Amygdala (tissue), 56 donors: Measurements from ENCODE around the gene CPT1C.
A peak's percentile ranks its signal among the peaks of the same experiment; 100 is the strongest.

Experiments used
- DNase-seq, 56 donors: peaks; one replicate each; lab custom pipeline; 2025; lab: John Stamatoyannopoulos, UW

The CPT1C gene

DNA sequence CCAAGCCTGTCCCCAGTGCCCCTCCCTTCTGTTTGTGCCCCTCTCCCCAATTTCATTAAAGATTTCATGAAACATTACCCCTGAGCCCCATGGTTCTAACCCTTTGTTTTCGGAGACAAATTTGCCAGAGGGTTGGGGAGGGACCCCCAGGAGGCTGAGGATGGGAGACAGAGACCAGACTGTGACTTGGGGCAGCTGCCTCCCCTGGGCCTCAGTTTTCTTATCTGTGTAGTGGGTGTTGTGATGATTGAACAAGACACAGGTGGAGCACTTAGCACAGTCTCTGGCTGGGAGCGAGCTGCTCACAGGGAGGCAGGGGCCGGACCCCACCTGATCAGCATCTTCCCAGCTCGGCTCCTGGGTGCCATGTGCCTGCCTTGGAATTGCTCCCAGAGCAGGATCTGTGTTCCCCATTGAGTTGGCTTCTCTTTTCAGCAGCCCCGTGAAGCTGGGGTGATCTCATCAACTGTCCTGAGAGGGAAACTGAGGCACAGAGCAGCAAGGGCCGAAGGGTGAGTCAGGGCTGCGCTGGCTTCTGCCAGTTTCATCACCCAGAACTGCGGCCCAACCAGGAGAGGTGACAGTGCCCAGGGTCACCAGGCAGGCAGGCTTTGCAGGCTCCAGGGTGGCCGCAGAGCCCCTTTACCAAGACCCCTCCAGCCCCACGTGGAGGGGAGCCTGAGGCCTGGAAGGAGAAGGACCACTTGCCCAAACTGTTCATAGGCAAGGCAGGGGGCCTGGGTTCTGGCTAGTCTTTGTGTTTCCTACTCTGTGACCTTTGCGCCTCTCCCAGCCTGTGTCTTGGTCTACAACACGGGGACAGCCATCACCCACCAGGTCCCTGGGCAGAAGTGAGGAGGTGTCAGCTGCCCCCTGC lies 32.1 kb upstream of the CPT1C start:
- no peak for DNase-seq

DNA sequence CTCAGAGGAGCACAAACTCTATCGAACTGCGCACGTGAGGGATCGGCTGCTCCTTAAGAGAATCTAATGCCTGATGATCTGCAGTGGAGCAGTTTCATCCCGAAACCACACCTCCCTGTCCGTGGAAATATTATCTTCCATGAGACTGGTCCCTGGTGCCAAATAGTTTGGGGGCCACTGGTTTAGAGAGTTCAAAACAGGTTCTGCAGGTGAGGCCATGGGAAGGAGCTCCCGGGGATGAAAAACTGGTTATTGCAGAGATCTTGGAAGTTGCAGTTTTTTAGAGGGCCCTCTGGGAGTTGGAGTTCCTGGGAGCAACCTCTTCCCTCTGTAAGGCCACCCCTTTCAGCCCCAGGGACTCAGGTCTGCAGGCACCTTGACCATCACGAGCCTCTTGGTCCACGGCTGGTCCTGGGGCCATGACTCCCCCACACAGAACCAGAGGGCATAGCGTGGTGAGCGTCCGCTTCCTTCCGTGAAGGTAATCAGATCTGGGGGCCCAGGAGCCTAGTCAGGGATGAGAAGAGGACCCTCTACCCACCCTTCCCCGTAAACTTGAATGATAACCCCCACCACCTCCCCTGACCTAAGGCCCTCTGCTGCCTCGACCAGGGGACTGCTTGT lies 30.5 kb upstream of the CPT1C start:
- DNase-seq: no peak

DNA sequence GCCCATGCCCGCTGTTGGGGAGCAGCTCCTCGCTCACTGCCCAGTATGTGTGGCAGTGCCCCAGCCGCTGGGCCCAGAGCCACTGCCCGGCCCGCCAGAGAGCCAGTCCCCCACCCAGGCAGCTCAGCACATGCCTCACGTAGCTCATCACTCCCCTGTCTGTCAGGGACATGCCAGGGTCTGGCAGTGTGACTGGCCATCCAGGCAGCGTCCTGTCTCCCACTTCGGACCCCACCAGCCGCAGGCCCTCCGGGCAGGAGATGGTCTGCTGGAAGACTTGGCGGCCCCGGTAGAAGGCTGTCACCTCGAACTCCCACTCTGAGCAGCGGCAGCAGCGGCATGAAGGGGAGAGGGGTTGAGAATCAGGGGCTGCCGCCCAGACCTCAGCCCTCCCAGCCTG lies 28.9 kb upstream of the CPT1C start:
- no peak for DNase-seq

DNA sequence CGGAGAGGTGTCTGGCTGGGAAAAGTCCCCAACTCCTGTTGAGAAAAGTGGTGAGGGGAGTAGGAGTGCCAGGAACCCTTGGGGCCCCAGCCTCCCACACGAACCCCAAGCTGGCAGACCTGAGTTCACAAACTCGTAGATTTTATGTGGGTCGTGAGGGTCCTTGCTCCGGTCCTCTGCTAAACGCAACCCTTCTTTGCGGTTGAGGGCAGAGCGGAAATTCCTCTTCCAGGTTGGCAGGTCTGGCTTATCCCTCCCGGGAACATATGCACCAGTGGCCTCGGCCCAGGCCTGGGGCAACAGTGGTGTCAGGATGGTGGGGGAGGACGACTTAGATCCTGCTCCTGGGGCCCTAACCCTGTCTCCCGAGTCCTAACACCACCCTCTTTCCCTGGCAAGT lies 27.7 kb upstream of the CPT1C start:
- DNase-seq: no peak

DNA sequence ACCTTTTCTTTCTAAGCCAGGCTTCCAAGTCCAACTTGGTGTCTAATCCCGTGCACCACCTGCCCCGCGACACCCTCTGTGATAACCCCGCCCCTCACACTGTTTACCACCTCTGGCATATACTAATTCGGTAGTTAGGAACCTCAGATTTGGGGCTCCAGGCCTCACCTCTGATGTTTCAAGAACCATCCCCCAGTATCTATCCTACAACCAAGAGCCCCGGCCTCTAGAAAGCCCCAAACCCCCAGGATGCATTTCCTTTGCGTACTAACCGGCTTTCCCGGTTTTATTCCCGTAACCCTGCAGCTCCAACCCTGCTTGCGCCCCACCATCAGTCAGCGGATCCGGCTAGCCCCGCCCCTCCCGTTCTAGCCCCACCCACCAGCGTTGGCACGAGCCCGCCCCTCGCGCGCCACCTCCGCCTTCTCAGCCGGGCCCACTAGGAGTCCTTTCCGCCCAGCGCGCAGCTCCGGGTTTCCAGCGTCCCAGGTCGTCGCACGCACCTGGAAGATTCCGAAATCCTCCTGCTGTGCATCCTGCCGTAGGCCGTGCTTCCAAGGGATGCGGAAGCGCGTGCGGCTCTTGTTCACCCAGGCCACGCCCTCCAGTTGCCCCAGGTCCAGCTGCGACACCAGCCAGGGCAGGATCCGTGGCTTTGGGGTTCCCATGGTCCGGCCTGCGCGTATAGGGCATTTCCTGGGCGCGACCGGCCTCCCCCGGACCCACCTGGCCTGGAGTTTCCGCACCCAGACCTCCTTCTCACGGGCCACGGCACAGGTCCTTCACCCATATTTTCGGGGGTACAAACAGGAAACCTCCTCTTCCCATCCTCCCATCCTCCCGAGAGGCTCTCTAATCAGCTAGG lies 26.5 kb upstream of the CPT1C start:
- peak; percentile 24 to 91 (median 74) for DNase-seq

DNA sequence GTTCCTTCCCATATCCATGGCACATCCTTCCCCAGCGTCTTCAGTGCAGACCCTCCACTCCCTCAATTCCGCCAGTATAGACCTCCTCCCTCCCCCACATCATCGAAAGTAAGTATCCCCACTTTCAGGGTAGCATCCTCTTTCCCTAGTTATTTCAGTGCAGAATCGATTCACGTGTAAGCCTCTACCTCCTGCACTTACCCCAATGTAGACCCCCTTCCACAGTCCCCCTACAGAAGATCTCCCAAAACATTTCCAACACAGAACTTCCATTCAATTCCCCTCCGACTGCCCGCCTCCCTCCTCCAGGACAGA lies 25.9 kb upstream of the CPT1C start:
- DNase-seq: no peak

DNA sequence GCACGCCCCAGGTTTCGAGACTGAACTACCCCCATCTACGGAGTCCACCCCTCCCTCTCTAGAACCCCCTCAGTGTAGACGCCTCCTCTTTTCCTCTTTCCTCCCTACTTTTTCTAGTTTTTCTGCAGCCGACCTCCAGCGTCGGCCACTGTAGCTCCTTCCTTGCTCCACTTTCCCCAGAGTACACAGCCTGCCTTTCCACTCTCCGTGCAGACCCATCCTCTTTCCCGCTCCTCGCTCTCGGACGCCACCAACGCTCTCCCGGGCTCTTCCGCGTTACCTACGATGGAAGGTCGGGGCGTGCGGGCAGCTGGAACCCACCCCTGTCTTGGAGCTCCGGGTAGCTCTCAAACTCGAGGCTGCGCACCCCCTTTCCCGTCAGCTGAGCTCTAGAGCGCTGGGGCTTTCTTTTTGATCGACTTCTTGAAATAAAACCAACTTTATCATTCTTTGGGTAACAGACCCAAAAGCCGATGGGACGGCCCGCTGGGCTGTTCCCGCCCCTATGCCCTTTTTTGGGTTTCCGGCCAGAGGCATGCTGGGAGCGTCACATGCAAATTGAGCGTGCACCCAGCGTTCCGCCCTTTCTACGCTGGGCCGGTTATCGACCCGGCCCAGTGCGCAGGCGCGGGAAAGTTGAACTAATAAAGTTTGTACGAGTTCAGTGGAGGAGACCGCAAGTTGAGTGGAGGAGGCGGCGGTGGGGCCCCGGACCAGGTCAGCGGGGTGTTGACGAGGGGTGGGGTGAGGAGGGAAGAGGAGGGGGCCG lies 25.4 kb upstream of the CPT1C start, which contains the start of the genes BCL2L12 and IRF3:
BCL2L12 (plus strand) TSS at position 583 of the 769 bp plus-strand sequence. CDS start 760 bp downstream, outside the sequence.
IRF3 (minus strand) TSS at position 507 of the 769 bp plus-strand sequence. CDS start 1,019 bp downstream, outside the sequence.
- peak; percentile 48 to 97 (median 90) for DNase-seq

DNA sequence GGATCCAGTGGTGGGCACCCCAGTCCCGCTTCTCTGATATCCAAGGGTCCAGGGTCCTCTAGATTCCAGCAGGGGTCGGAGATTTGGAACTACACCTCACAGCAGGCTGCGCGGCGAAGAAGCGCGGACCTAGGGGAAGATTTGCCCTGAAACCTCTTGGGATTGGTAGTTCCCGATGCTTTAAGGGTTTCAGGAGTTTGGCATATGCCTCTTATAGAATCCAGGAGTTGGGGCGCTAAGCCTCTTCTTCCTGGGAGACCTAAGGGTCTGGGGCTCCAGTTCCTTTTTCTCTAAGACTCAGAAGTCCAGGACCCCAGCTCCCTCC lies 24.8 kb upstream of the CPT1C start:
- no peak for DNase-seq

DNA sequence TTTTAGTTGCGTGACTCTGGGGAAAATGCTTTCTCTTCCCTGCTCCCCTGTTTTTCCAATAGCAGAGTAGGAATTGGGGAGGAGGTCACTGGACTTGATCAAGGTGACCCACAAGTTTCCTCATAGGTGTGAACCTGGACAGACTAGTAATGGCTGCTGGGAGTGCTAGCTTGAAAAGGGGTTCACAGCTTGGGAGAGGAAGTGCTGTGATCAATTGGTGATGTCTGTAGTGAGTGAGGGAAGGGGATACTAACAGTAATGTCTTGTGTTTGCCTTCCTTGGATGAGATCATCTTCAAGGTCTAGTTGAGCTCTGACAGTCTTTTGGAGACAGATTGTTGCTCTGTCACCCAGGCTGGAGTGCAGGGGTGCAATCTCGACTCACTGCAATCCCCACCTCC lies 23.4 kb upstream of the CPT1C start:
- DNase-seq: no peak

DNA sequence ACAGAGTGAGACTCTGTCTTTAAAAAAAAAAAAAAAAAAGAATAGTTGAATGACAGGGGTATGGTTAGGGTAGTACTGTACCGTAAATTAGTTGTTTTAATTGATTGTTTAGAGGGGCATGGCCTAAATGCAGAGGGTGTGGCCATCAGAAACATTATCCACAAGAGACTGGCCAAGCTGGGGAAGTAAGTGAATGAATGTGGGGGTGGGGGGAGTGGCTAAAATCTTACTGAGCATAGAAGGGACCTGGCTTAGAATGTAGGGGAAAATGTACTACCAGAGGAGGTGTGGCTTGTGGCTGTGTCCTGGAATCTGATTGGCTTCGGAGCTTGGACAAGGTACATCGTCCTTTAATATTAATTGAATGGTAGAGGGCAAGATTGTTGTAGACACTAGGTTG lies 21.4 kb upstream of the CPT1C start:
- no peak for DNase-seq

DNA sequence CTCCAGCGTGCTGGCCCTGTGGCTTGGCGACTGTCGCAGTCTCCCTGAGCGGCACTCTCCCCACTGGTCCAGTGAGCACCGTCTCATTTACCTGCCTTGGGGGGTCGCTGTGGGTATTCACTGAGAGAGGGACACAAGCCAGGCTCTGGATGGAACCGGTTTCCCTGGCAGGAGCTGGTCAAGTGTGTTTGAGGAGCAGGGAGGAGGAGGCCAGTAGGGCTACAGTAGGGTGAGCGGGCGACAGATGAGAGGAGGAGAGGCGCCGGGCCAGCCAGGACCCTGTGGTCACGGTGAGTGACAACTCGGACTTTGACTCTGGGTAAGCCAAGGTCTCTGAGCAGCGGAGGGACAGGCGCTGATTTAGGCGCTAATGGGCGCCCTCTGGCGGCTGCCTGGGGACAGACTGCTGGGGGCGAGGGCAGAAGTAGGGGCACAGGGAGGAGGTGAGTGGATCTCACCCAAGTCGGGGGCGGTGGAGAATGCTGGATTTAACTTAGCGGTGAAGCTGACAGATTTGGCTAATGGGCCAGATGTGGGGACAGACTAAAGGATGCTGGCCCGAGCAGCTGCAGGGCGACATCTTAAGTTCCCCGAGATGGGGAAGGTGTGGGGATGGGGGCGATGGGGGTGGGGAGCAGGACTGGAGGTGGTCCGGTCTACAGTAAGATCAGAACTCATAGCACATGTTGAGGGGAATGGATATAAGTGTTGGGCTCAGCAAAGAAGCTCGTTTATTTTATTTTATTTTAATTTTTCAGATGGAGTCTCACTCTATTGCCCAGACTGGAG lies 18.6 kb upstream of the CPT1C start:
- DNase-seq: peak in 47 of 56 donors; percentile 12 to 81 (median 49)

DNA sequence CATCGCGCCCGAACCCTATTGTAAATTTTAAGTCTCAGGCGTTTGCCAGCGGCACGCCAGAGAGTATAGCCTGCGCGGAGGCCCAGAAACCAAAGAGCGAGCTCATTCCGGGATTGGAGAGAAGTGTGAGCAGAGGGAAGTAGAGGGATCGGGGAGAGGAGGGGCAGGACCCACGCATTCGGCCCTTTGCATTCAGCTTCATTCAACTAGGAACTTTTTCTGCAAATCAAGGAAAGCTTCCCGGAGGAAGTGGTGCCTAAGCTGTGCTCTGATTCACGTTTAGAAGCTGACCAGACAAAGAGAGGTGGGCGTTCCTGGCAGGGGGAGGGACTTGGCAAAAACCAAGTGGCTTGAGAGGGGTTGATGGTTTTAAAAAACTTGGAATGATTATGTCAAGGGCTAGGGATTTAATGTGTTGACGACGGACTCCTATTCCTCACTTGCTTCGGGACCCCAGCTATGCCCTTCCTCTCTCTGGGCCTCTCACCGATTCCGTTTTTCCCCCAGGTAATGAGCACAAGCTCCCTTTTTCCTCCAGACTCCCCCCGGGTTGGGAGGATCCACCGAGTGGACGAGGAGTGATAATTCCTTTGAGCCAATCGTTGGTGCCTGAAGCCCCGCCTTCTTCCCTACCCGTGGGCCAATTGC lies 14.7 kb upstream of the CPT1C start:
- peak in 31 of 56 donors; percentile 42 to 95 (median 85) for DNase-seq

DNA sequence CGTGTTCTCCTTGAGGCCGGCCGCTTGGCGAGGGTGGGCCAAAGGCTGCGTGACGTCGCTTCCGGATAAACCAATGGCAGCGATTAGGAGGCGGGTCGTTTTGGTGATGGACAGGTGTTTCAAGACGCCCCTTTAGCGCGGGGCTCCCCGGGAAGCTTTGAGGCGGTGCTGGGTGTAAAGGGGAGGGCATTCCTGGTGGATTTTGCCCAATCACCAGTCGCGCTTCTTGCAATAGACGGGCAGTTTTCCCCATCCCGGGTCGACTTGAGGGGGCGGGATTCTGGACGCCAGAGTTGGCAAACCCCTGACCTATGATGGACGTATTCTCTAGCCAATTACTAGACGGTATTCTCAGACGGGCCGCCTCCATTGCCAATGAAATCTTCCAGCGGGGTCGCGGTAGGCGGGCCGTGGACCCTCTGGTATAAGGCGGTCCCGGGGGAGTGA lies 14.1 kb upstream of the CPT1C start:
- peak; percentile 84 to 100 (median 100) for DNase-seq

DNA sequence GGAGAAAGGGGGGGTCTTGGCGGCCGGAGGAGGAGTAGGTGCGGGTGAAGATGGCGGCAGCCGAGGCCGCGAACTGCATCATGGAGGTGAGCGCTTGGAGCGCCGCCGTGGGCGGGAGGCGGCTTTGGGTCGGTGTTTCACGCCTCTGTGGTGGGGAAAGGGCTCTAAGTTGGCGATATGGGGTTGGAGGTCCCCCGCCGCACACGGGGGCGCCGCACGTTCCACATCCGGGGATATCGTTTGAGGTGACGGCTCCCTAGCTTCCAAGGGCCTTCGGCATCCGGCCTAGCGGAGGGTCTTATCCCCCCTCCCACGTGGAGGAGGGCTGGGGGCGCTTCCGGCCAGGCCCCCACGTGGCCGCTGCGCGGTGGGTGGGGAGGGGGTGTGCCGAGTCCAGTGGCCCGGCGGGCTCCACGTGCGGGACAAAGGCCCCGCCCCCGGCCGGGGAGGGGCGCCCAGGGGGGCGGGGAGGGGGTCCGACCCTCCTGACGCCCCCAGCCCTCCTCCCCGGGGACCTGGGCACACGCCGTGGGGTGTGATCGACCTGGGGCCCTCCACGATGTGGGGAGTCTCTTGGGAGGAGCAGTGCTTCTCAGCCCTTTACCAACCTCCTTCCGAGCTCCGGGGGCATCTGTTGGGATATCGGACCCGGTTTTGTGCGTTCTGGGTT lies 13.6 kb upstream of the CPT1C start, which contains the start of gene PRMT1:
PRMT1 (plus strand) TSS at position 41 of the 670 bp plus-strand sequence; CDS start at position 51, 10 bp downstream.
- peak in 13 of 56 donors; percentile 24 to 67 (median 56) for DNase-seq

DNA sequence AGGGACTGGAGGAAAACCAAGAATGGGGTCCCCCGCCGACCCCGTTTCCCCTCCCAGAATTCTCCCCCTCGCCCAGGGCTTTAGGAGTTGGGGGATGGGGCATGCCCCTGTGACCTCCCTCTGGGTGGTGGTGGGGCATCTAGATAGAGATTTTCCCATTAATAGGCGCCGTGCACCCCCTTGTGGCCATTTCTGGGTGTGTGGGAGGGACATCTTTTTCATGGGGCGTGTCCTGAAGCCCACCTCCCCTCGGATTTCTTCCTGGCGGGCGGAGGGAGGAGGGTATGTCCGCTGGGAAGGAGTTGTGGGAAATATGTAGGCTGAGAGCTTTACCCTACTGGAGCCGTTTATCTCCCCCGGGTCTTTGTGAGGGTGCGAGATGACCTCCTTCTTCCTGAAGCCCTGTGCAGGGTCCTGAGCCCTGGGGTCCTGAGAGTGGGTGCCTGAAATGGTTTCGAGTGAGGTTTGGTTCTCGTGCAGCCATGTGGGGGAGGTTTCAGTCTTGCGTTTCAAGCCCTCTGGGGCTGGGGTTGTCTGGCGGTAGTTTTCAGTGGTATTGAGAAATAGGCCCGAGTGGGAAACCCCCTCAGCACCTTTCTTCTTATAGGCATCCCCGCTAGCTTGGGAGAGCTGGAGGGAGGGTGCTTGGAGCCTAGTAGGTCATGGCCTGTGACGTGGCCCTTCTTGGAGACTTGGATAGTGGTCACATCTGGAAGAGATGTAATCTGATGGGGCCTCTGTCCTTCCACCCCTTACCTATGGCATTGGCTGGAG lies 12.8 kb upstream of the CPT1C start:
- peak in 44 of 56 donors; percentile 6 to 72 (median 44) for DNase-seq

DNA sequence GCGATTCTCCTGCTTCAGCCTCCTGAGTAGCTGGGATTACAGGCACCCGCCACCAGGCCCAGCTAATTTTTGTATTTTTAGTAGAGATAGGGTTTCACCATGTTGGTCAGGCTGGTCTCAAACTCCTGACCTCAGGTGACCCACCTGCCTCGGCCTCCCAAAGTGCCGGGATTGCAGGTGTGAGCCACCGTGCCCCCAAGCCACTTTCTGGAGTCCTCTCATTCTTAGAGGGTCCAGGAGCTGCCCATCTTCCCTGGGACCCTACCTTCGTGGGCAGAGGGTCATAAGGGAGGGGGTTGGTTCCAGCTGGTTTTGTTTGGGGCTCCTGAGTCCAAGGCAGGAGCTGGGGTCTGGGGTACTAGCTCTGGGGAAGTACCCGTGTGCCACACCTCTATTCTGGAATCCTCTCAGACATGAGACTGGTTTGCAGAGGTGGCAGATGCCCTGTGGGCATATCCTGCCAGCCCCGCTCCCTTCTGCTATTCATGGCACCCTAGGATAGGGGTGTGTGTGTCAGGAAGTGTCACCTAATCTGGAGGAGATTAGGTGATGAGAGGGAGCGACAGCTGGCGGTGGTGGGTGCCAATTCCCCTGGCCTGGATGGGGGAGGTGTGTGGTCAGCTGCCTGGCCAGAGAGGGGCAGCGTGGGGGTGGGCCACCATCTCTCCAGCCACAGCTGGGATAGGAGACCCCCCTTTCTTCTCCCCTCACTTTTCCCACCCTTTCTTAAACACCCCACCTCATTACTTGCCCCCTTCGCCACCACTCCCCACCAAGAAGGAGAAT lies 11.7 kb upstream of the CPT1C start:
- DNase-seq: no peak
